ENCODE results near the gene HMGCS1. TPM values are rescaled to one million over a fixed set of nuclear protein-coding genes. Genes with fewer than 3 reads are reported as not detected.

HMGCS1 gene
- total and polyA plus RNA-seq, 7 experiments from 2014 or later: 8.9 to 77.5 (median 34.6) TPM

DNA sequence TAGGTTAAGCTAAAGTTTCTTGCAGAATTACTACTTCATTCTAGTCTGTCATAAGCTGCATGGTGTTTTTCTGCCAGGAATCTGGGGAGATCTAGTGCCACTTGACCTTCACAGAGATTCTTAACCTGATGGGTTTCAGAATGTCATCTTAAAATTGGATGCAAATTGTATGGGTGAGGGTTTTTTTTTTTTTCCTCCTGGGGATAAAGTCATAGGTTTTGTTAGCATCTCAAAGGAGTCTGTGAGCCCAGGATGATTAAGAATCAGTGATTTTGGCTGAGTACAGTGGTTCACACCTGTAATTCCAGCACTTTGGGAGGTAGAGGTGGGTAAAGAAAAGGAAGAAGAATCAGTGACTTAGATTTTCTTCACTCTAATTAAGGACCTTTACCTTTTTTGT, 69.9 kb downstream of the HMGCS1 start:
- H3K4me3 Mint-ChIP-seq: no peak overlapping the region
- Histone ChIP-seq H3K9me3 (ENCODE audit: control insufficient read depth in 2 of 3, low read length in 3 of 3) (no peaks in the 10 kb centered on the region), H3K4me1 (ENCODE audit: control insufficient read depth in 2 of 2, insufficient read depth in 2 of 2, low read length in 2 of 2) (no peaks in the 10 kb centered on the region), H3K36me3 (ENCODE audit: control insufficient read depth in 2 of 3, insufficient read depth in 3 of 3, low read length in 3 of 3) (no peaks in the 10 kb centered on the region), H3K27me3 (ENCODE audit: control insufficient read depth in 2 of 2, insufficient read depth in 2 of 2, low read length in 2 of 2) (no peaks in the 10 kb centered on the region), H3K27ac (ENCODE audit: low read depth, low read length) (no peak overlapping the region), H3K4me3 (ENCODE audit: low read length) (no peak overlapping the region)
- DNase-seq (no peak), ATAC-seq (no peak)
- POLR2A ChIA-PET: no interaction called here
- H3K4me1 Mint-ChIP-seq: no peaks in the 10 kb centered on the region
- peaks cover 0 to 6% (median 0%) of the 10 kb centered on the region in 5 donors for H3K36me3 Mint-ChIP-seq
- H3K27ac Mint-ChIP-seq: no peak overlapping the region
- intact Hi-C loops (cut with micrococcal nuclease): no loop called here
- H3K27me3 Mint-ChIP-seq: peaks cover 12 to 29% (median 19%) of the 10 kb centered on the region in 5 donors
- H3K9me3 Mint-ChIP-seq: no peaks in the 10 kb centered on the region
- CTCF ChIA-PET: interaction anchor here (0.6 kb wide), 1 partner anchor 8 kb away, joined by 3 read pairs; no protein-coding TSS in a partner anchor

DNA sequence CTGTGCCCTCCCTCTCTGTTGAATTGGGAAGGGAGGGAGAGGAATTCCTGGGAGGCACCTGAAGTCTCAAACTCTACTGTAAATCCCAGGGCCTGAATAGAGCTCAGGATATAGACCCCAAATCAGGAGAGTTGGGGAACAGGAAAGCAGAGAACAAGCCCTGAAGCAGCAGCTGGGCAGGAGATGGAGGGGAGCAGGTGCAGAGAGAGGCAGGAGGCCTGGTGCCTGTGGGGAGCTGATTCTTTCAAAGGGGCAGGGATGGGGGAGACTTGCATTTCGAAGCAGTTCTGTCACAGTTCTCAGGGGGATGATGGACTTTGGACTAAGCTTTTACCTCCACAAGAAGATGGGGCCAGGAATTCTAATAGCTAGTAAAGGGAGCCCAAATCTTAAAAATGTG, 71.0 kb downstream of the HMGCS1 start:
- Mint-ChIP-seq H3K36me3 (peaks cover 0 to 4% (median 0%) of the 10 kb centered on the region in 5 donors), H3K27ac (no peak overlapping the region), H3K4me1 (no peaks in the 10 kb centered on the region), H3K4me3 (no peak overlapping the region), H3K27me3 (peaks cover 12 to 29% (median 21%) of the 10 kb centered on the region in 5 donors), H3K9me3 (no peaks in the 10 kb centered on the region)
- H3K36me3 ChIP-seq (ENCODE audit: control insufficient read depth in 2 of 3, insufficient read depth in 3 of 3, low read length in 3 of 3): no peaks in the 10 kb centered on the region
- no peak for DNase-seq
- ATAC-seq: no peak
- CTCF ChIA-PET: no interaction called here
- no peaks in the 10 kb centered on the region for H3K9me3 ChIP-seq (ENCODE audit: control insufficient read depth in 2 of 3, low read length in 3 of 3)
- H3K27ac ChIP-seq (ENCODE audit: low read depth, low read length): no peak overlapping the region
- POLR2A ChIA-PET: no interaction called here
- no peak overlapping the region for H3K4me3 ChIP-seq (ENCODE audit: low read length)
- no peaks in the 10 kb centered on the region for H3K27me3 ChIP-seq (ENCODE audit: control insufficient read depth in 2 of 2, insufficient read depth in 2 of 2, low read length in 2 of 2)
- intact Hi-C loops (cut with micrococcal nuclease): no loop called here
- H3K4me1 ChIP-seq (ENCODE audit: control insufficient read depth in 2 of 2, insufficient read depth in 2 of 2, low read length in 2 of 2): no peaks in the 10 kb centered on the region

Other genes with a start within 250 kb of the HMGCS1 start
- 10 to 100 TPM; 47.2 to 83.4 (median 67.8) TPM for gene ZNF131, start 192.5 kb downstream of the HMGCS1 start, total RNA-seq
- gene ZNF131, start 192.5 kb downstream of the HMGCS1 start, polyA plus RNA-seq: 10 to 100 TPM; 65.3 to 83.2 TPM
- gene NIM1K, start 121.2 kb downstream of the HMGCS1 start, total RNA-seq: under 1 TPM; 0.40 to 0.97 (median 0.61) TPM
- under 1 TPM; 0.18 to 0.46 TPM for gene NIM1K, start 121.2 kb downstream of the HMGCS1 start, polyA plus RNA-seq
- gene CCL28, start 99.0 kb upstream of the HMGCS1 start, total RNA-seq: 10 to 100 TPM; 13.9 to 23.2 (median 17.3) TPM
- 10 to 100 TPM in 1 of 2 donors, 1 to 10 TPM in 1; 9.8 to 19.0 TPM for gene CCL28, start 99.0 kb upstream of the HMGCS1 start, polyA plus RNA-seq
- 10 to 100 TPM in 4 of 5 experiments, 1 to 10 TPM in 1; 8.5 to 19.5 (median 12.7) TPM for gene TMEM267, start 170.5 kb upstream of the HMGCS1 start, total RNA-seq
- gene TMEM267, start 170.5 kb upstream of the HMGCS1 start, polyA plus RNA-seq: 10 to 100 TPM; 21.2 to 21.8 TPM
- gene C5orf34, start 201.7 kb upstream of the HMGCS1 start, total RNA-seq: 1 to 10 TPM; 1.1 to 5.2 (median 3.3) TPM
- 1 to 10 TPM in 1 of 2 donors, under 1 TPM in 1; 0.77 to 1.1 TPM for gene C5orf34, start 201.7 kb upstream of the HMGCS1 start, polyA plus RNA-seq
- 10 to 100 TPM; 20.7 to 41.7 (median 39.2) TPM for gene PAIP1, start 243.7 kb upstream of the HMGCS1 start, total RNA-seq
- gene PAIP1, start 243.7 kb upstream of the HMGCS1 start, polyA plus RNA-seq: 10 to 100 TPM; 34.8 to 47.8 TPM

Data from naive thymus-derived CD4-positive, alpha-beta T cell (primary cell).